Measurements from ENCODE around the gene DNM3. TPM values are rescaled to one million over a fixed set of nuclear protein-coding genes. Genes with fewer than 3 reads are reported as not detected.

Gene DNM3
- total RNA-seq, 2 experiments from 2014 or later = 1.6 to 1.8 TPM

GRCh38 chr1:172326136-172326535 is 484.8 kb downstream of the DNM3 start:
- ATAC-seq (ENCODE audit: poor library complexity) (no peak), DNase-seq (no peak)
- CTCF ChIA-PET = no interaction called here
- H3K27ac Mint-ChIP-seq = no peak overlapping the region
- TF ChIP-seq, protein P1, sequence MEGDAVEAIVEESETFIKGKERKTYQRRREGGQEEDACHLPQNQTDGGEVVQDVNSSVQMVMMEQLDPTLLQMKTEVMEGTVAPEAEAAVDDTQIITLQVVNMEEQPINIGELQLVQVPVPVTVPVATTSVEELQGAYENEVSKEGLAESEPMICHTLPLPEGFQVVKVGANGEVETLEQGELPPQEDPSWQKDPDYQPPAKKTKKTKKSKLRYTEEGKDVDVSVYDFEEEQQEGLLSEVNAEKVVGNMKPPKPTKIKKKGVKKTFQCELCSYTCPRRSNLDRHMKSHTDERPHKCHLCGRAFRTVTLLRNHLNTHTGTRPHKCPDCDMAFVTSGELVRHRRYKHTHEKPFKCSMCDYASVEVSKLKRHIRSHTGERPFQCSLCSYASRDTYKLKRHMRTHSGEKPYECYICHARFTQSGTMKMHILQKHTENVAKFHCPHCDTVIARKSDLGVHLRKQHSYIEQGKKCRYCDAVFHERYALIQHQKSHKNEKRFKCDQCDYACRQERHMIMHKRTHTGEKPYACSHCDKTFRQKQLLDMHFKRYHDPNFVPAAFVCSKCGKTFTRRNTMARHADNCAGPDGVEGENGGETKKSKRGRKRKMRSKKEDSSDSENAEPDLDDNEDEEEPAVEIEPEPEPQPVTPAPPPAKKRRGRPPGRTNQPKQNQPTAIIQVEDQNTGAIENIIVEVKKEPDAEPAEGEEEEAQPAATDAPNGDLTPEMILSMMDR (IDR thresholded peaks at IDR 0.05) = no peak
- Histone ChIP-seq H3K4me1 (ENCODE audit: insufficient read depth, low read length) (no peaks in the 10 kb centered on the region), H3K27ac (ENCODE audit: low read depth in 1 of 2, low read length in 2 of 2) (no peak overlapping the region), H3K36me3 (ENCODE audit: insufficient read depth, low read length) (no peaks in the 10 kb centered on the region), H3K9me3 (ENCODE audit: control insufficient read depth in 1 of 2, insufficient read depth in 1 of 2, low read length in 2 of 2) (no peaks in the 10 kb centered on the region), H3K4me3 (ENCODE audit: low read length) (no peak overlapping the region), H3K27me3 (ENCODE audit: control insufficient read depth in 1 of 2, insufficient read depth in 2 of 2, low read length in 2 of 2) (no peaks in the 10 kb centered on the region)
- H3K9me3 Mint-ChIP-seq = peaks cover 4% of the 10 kb centered on the region
- intact Hi-C loops (cut with DNase I, micrococcal nuclease) = no loop called here
- no peaks in the 10 kb centered on the region for H3K27me3 Mint-ChIP-seq
- H3K36me3 Mint-ChIP-seq (ENCODE audit: low read depth) = no peaks in the 10 kb centered on the region
- POLR2A ChIA-PET = no interaction called here
- H3K4me3 Mint-ChIP-seq = no peak overlapping the region
- H3K4me1 Mint-ChIP-seq (ENCODE audit: low read depth) = no peaks in the 10 kb centered on the region

GRCh38 chr1:172328266-172328665 is 487.0 kb downstream of the DNM3 start:
- Histone ChIP-seq H3K27ac (ENCODE audit: low read depth in 1 of 2, low read length in 2 of 2) (no peak overlapping the region), H3K4me3 (ENCODE audit: low read length) (no peak overlapping the region), H3K36me3 (ENCODE audit: insufficient read depth, low read length) (no peaks in the 10 kb centered on the region), H3K27me3 (ENCODE audit: control insufficient read depth in 1 of 2, insufficient read depth in 2 of 2, low read length in 2 of 2) (no peaks in the 10 kb centered on the region), H3K4me1 (ENCODE audit: insufficient read depth, low read length) (no peaks in the 10 kb centered on the region), H3K9me3 (ENCODE audit: control insufficient read depth in 1 of 2, insufficient read depth in 1 of 2, low read length in 2 of 2) (no peaks in the 10 kb centered on the region)
- ATAC-seq (ENCODE audit: poor library complexity) = no peak
- Mint-ChIP-seq H3K4me1 (ENCODE audit: low read depth) (no peaks in the 10 kb centered on the region), H3K27me3 (no peaks in the 10 kb centered on the region), H3K27ac (no peak overlapping the region), H3K36me3 (ENCODE audit: low read depth) (no peaks in the 10 kb centered on the region), H3K4me3 (no peak overlapping the region), H3K9me3 (peaks cover 4% of the 10 kb centered on the region)
- no peak for DNase-seq
- intact Hi-C loops (cut with DNase I, micrococcal nuclease) = no loop called here
- ChIA-PET CTCF (no interaction called here), POLR2A (no interaction called here)
- TF ChIP-seq, protein P1 (IDR thresholded peaks at IDR 0.05) = no peak

DNA sequence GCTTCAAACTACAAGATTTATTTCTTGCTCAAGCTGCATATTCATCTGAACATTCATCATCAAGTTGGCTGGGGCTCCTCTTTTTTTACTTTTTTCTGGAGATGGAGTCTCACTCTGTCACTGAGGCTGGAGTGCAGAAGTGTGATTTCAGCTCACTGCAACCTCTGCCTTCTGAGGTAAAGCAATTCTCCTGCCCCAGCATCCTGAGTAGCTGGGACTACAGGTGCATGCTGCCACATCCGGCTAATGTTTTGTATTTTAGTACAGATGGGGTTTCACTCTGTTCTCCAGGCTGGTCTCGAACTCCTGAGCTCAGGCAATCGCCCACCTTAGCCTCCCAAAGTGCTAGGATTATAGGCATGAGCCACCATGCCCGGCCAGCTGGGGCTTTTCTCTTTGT is 490.9 kb downstream of the DNM3 start:
- Histone ChIP-seq H3K27ac (ENCODE audit: low read depth in 1 of 2, low read length in 2 of 2) (no peak overlapping the region), H3K9me3 (ENCODE audit: control insufficient read depth in 1 of 2, insufficient read depth in 1 of 2, low read length in 2 of 2) (no peaks in the 10 kb centered on the region), H3K4me1 (ENCODE audit: insufficient read depth, low read length) (no peaks in the 10 kb centered on the region), H3K27me3 (ENCODE audit: control insufficient read depth in 1 of 2, insufficient read depth in 2 of 2, low read length in 2 of 2) (no peaks in the 10 kb centered on the region), H3K36me3 (ENCODE audit: insufficient read depth, low read length) (no peaks in the 10 kb centered on the region), H3K4me3 (ENCODE audit: low read length) (no peak overlapping the region)
- TF ChIP-seq, protein P1 (IDR thresholded peaks at IDR 0.05) = no peak
- ATAC-seq (ENCODE audit: poor library complexity) (no peak), DNase-seq (no peak)
- no peaks in the 10 kb centered on the region for H3K4me1 Mint-ChIP-seq (ENCODE audit: low read depth)
- H3K27me3 Mint-ChIP-seq = no peaks in the 10 kb centered on the region
- intact Hi-C loops (cut with DNase I, micrococcal nuclease) = no loop called here
- H3K9me3 Mint-ChIP-seq = peaks cover 4% of the 10 kb centered on the region
- no peak overlapping the region for H3K4me3 Mint-ChIP-seq
- ChIA-PET CTCF (interaction anchor here (1.5 kb wide), 1 partner anchor 8 kb away, joined by 3 read pairs; no protein-coding TSS in a partner anchor), POLR2A (no interaction called here)
- H3K36me3 Mint-ChIP-seq (ENCODE audit: low read depth) = no peaks in the 10 kb centered on the region
- no peak overlapping the region for H3K27ac Mint-ChIP-seq

Measured in CD4-positive, alpha-beta T cell (primary cell).